SK-N-MC (cell line): ENCODE results near the gene ANKRD60.

Experiments
- DNase-seq: peaks from one replicate; pipeline ENCODE4 v3.0.0-alpha.2; 2011; ENCODE audit warnings: low read depth, low spot score
- H3K27ac ChIP-seq: fragments of 200-600 bp; sonication (generic); 2 replicates; pipeline ENCODE4 v1.5.1; 2016; ENCODE audit warnings: mixed run types
- H3K36me3 ChIP-seq: fragments of 200-600 bp; sonication (generic); 2 replicates; pipeline ENCODE4 v1.6.1; 2017; ENCODE audit warnings: antibody characterized with exemption, low read length, mixed read lengths; ENCODE audit not compliant: insufficient read depth
- H3K4me3 ChIP-seq: fragments of 200-600 bp; sonication (generic); 2 replicates; pipeline ENCODE4 v1.5.1; 2016
- H3K9ac ChIP-seq: fragments of 200-600 bp; sonication (generic); 2 replicates; pipeline ENCODE4 v1.8.0; 2017; ENCODE audit warnings: mixed run types, mixed read lengths; ENCODE audit not compliant: insufficient read length
- H3K9me3 ChIP-seq: fragments of 200-600 bp; sonication (generic); 2 replicates; pipeline ENCODE4 v1.6.1; 2017; ENCODE audit warnings: low read depth, mild to moderate bottlenecking, antibody characterized with exemption, low read length, moderate library complexity, mixed read lengths
- EZH2 ChIP-seq: fragments of 200-600 bp; sonication (generic); IDR thresholded peaks from one replicate; pipeline ENCODE4 v1.6.1; 2017; ENCODE audit warnings: antibody characterized with exemption
- FOXP2 ChIP-seq: optimal IDR thresholded peaks from 2 replicates; pipeline ENCODE3; 2011; ENCODE audit warnings: mild to moderate bottlenecking, moderate library complexity; ENCODE audit not compliant: insufficient read depth; ENCODE audit errors: extremely low read length, control extremely low read depth
- POLR2AphosphoS5 ChIP-seq: IDR thresholded peaks from 2 replicates; pipeline ENCODE4 v1.6.1; 2012; ENCODE audit warnings: mild to moderate bottlenecking, low read depth, low read length, borderline replicate concordance

ANKRD60 gene

DNA sequence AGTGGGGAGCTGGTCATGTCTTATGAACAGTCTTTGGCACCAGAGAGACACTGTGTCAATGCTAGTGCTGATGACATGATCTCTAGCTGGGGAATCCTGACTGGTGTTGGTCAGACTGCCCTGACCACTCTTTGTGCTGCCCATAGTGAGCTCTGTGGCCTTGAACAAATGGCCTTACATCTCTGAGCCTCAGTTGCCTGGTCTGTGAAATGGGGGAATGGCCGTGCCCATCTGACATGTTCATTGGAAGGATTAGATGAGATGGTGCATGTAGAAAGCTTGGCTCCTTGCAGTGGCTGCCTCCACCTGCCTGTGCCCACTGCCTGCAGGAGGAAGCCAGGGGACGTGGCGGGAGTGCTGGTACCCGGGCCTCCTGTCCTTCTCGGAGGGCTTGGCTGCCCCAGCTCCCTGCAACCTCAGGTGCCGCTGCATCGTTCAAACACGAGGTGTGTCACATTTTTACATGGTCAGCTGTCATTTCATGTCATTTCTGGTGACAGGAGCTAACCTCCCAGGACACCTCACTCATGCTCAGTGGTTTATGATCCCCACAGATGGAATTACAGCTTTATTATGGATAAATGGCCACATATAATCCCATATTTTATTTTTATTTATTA lies 45.8 kb downstream of the ANKRD60 start:
- H3K27ac ChIP-seq: no peak overlapping the region
- H3K9me3 ChIP-seq: no peaks in the 10 kb centered on the region
- H3K36me3 ChIP-seq: no peaks in the 10 kb centered on the region
- no peak for DNase-seq
- no peak overlapping the region for H3K4me3 ChIP-seq
- H3K9ac ChIP-seq: no peak overlapping the region
- TF ChIP-seq EZH2 (no peak), FOXP2 (no peak), POLR2AphosphoS5 (no peak)

DNA sequence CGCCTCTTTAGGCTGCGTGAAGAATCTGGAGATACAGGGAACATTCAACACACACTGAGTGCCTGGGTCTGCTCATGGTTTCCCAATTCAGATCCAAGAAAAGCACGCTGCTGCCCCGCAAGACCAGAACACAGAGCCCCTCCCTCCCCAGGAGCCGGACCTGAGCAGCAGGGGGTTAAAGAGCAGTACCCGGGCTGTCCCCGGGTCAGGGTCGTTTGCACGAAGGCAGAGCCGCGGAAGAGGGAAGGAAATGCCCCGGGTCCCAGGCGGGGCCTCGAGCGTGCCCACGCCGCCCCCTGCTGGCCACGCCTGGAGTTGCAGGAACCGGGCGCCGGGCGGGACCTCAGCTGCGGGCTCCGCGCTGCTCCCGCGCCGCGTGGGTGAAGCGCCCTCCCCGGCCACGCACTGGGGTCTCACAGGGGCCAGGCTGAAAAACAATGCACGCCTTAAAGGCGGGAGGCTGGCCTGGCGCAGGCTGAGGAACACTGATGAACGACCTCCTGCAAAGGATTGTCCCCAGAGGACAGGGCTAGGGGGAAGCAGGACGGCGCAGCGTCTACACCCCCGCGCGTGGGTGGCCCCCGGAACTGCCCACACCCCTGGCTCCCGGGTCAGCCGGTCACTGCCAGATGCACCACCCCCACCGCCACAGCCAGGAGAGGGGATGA lies 48.9 kb downstream of the ANKRD60 start:
- no peaks in the 10 kb centered on the region for H3K36me3 ChIP-seq
- H3K9ac ChIP-seq: peak overlapping the region; percentile 14
- peak overlapping the region; percentile 70 for H3K4me3 ChIP-seq
- DNase-seq: no peak
- H3K27ac ChIP-seq: no peak overlapping the region
- H3K9me3 ChIP-seq: no peaks in the 10 kb centered on the region
- TF ChIP-seq FOXP2: no peak
- no peak for TF ChIP-seq POLR2AphosphoS5
- no peak for TF ChIP-seq EZH2

DNA sequence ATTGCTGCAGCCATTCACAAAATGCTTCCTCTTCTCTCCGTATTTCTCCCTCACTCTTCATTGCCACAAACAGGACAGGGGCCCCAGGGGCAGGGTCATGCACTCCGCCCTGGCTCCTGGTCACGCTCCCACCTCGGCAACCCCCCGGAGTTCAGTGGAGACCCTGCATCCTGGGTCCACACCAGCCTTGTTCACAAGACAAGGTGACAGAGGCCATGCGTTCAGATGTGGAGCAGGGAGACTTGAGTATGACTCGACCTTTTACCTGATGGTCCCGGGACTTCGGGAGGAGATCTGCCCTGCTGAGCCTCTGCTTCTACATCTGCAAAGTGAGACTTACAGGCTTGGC lies 49.4 kb downstream of the ANKRD60 start:
- no peak overlapping the region for H3K9ac ChIP-seq
- H3K9me3 ChIP-seq: no peaks in the 10 kb centered on the region
- H3K4me3 ChIP-seq: peak overlapping the region; percentile 70
- DNase-seq: no peak
- no peaks in the 10 kb centered on the region for H3K36me3 ChIP-seq
- no peak for TF ChIP-seq EZH2
- no peak for TF ChIP-seq FOXP2
- TF ChIP-seq POLR2AphosphoS5: no peak
- H3K27ac ChIP-seq: no peak overlapping the region

DNA sequence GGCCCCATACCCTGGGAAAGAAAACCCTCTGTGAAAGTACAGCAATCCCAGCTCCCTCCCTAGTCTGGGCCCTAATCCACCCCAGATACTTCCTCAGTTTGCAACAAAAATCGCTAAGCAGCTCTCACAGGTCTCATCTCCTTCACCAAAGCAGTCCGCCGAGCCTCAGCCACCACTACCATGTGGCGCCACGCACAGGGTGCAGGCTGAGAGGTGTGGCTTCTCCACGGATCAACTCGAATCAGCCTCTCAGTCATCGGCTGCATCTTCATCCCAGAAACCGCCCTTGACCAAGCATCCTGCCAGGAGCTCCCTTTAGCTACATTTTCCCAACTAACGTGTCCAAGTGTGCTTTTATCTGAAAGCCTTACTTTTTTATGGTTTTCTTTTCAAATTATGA lies 50.7 kb downstream of the ANKRD60 start:
- H3K9ac ChIP-seq: no peak overlapping the region
- H3K4me3 ChIP-seq: no peak overlapping the region
- DNase-seq: no peak
- H3K9me3 ChIP-seq: no peaks in the 10 kb centered on the region
- H3K27ac ChIP-seq: no peak overlapping the region
- TF ChIP-seq POLR2AphosphoS5: no peak
- no peak for TF ChIP-seq EZH2
- TF ChIP-seq FOXP2: no peak
- H3K36me3 ChIP-seq: no peaks in the 10 kb centered on the region

DNA sequence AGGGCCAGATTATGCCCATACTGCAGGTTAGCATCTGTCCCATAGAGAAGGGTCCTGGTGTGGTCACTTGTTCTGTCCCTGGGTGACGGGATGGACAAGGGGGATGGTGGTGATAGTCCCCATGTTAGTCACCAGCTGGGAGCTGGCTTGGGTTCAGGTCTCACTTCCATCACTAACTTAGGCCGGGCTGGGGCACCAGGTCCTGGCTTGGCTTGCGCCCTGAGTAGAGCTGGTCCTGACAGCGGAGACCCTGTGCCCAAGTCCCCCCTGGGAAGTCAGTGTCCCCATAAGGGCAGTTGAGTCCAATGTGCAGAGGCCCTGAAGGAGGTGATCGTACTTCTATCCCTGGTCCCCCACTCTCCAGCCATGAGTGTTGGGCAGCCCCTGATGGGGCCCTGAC lies 52.6 kb downstream of the ANKRD60 start:
- no peaks in the 10 kb centered on the region for H3K36me3 ChIP-seq
- H3K4me3 ChIP-seq: no peak overlapping the region
- DNase-seq: no peak
- no peaks in the 10 kb centered on the region for H3K9me3 ChIP-seq
- TF ChIP-seq POLR2AphosphoS5 (no peak), FOXP2 (no peak), EZH2 (no peak)
- H3K9ac ChIP-seq: no peak overlapping the region
- no peak overlapping the region for H3K27ac ChIP-seq

DNA sequence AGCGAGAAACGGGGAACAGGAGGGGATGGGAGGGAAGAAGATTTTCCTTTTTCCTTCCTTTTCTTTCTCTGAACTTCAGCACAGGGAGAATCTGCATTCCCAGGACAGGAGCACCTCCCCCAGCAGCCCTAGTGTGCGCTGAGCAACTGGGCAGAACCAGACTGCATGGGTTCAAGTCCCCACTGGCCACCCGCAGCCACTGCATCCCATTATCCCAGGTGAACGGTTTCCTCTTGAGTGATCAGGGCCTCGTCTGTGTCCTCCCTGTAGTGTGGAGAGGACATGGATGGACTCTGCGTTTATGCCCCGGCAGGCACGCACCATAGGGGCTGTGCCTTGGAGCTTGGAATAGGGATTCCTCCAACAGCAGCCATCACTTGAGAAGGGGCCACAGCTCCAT lies 53.0 kb downstream of the ANKRD60 start:
- H3K4me3 ChIP-seq: no peak overlapping the region
- no peak overlapping the region for H3K27ac ChIP-seq
- no peak for TF ChIP-seq POLR2AphosphoS5
- TF ChIP-seq FOXP2: no peak
- no peak for TF ChIP-seq EZH2

DNA sequence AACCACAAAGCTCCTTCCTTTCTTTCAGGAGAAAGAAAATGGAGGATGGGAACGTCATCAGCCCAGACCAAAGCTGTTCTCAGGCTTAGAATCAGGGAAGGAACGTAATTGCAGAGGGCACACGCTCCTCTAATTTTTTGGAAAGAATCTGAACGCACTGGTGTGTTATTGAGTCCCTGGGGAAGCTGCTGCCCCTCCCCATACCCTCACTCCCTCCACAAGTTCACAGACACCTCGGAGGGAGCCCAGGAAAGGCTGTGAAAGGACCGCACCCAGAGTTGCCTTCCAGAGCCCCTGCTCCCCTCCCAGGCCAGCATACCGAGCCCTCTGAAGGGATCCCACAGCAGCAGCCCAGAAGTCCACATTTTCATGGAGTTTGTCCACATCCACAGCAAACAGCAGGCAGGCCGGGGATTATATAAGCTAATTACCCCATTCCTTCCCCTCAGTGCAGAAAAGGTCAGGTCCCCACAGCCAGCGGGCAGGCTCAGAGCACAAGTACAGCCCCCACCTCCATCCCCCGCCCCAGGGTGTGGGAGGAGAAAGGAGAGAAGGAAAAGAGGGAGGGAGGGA lies 53.7 kb downstream of the ANKRD60 start:
- no peak overlapping the region for H3K4me3 ChIP-seq
- no peak for TF ChIP-seq FOXP2
- no peak for DNase-seq
- H3K9ac ChIP-seq: no peak overlapping the region
- H3K36me3 ChIP-seq: no peaks in the 10 kb centered on the region
- H3K9me3 ChIP-seq: no peaks in the 10 kb centered on the region
- H3K27ac ChIP-seq: no peak overlapping the region

More for the DNA sequence above, 53.0 kb downstream of the ANKRD60 start:
- no peaks in the 10 kb centered on the region for H3K9me3 ChIP-seq
- no peak overlapping the region for H3K9ac ChIP-seq
- DNase-seq: no peak
- no peaks in the 10 kb centered on the region for H3K36me3 ChIP-seq

DNA sequence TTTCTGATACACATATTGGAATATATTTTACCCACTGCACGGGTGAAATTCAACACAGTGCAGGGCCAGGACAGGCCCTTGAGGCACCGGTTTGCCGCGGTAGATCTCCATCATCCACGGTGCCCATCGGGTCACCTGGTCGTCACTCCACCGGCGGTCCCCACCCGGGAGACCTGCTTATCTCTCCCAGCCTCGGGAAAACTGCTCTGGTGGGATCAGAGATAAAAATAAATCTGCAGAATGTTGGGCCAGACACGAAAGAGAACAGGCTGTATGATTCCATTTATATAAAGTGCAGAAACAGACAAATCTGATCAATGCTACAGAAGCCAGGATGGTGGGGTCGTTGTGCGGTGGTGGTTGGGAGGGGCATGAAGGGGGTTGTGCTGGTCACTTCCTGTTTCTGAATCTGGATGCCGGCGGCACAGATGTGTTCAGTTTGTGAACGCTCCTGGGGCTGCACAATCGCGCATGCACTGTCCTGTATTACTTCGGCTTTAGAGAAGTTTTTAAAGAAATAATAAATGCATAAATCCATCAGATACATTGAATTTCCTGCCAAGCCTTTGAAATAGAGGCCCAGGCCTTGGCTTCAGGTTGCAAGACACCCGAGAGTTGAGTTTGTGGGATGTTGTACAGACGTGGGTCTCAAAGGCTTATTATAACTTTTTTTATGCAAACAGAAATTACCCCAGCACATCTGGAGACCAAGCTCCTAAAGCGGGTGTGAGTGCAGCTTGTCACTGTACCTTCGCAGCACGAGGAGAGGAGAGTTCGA lies 54.3 kb downstream of the ANKRD60 start:
- Histone ChIP-seq H3K9ac (no peak overlapping the region), H3K27ac (no peak overlapping the region), H3K4me3 (no peak overlapping the region), H3K36me3 (no peaks in the 10 kb centered on the region), H3K9me3 (no peaks in the 10 kb centered on the region)
- DNase-seq: no peak
- TF ChIP-seq POLR2AphosphoS5 (no peak), FOXP2 (no peak), EZH2 (no peak)
